Smooth muscle cell (in vitro differentiated cells): ENCODE measurements around the gene CETN3. TPM values are rescaled to one million over a fixed set of nuclear protein-coding genes. Genes with fewer than 3 reads are reported as not detected.

Experiments
- DNase-seq: peaks from one replicate; lab custom pipeline; 2025; ENCODE audit not compliant: unreplicated experiment; lab: John Stamatoyannopoulos, UW
- H2AFZ ChIP-seq: fragments of 200-600 bp; sonication (generic); 2 replicates; pipeline ENCODE4 v1.6.0; 2016; ENCODE audit warnings: antibody characterized with exemption, low read depth, mild to moderate bottlenecking
- H3F3A ChIP-seq: fragments of 200-600 bp; sonication (generic); 2 replicates; pipeline ENCODE4 v1.6.0; 2017; ENCODE audit warnings: antibody characterized with exemption, low read depth
- H3K27ac ChIP-seq: fragments of 200-600 bp; sonication (generic); 2 replicates; pipeline ENCODE4 v1.5.1; 2016; ENCODE audit warnings: low read depth, mild to moderate bottlenecking
- H3K27me3 ChIP-seq: fragments of 200-600 bp; sonication (generic); 2 replicates; pipeline ENCODE4 v1.6.1; 2016; ENCODE audit warnings: low read depth, mild to moderate bottlenecking
- H3K36me3 ChIP-seq: fragments of 200-600 bp; sonication (generic); 2 replicates; pipeline ENCODE4 v1.5.1; 2016; ENCODE audit warnings: low read depth
- H3K4me1 ChIP-seq: fragments of 200-600 bp; sonication (generic); 2 replicates; pipeline ENCODE4 v1.5.1; 2016; ENCODE audit warnings: low read depth
- H3K4me2 ChIP-seq: fragments of 200-600 bp; sonication (generic); 2 replicates; pipeline ENCODE4 v1.6.0; 2016; ENCODE audit warnings: mild to moderate bottlenecking
- H3K4me3 ChIP-seq: fragments of 200-600 bp; sonication (generic); 2 replicates; pipeline ENCODE4 v1.5.1; 2016; ENCODE audit warnings: mild to moderate bottlenecking
- H3K79me2 ChIP-seq: fragments of 200-600 bp; sonication (generic); 2 replicates; pipeline ENCODE4 v1.6.0; 2016; ENCODE audit warnings: low read depth, mild to moderate bottlenecking
- H3K9ac ChIP-seq: fragments of 200-600 bp; sonication (generic); 2 replicates; pipeline ENCODE4 v1.6.0; 2016; ENCODE audit warnings: low read depth
- H3K9me3 ChIP-seq: fragments of 200-600 bp; sonication (generic); replicated peaks from 2 replicates; pipeline ENCODE4 v1.5.1; 2016; ENCODE audit warnings: low read depth
- H4K20me1 ChIP-seq: fragments of 200-600 bp; sonication (generic); 2 replicates; pipeline ENCODE4 v1.6.0; 2016; ENCODE audit warnings: low read depth
- WGBS: methylation state at CpG from one replicate; pipeline ENCODE4 v1.1.7; 2016; ENCODE audit warnings: low lambda C conversion rate; 5-methylcytosine and 5-hydroxymethylcytosine counted together
- polyA plus RNA-seq: library from polyadenylated mRNA; unstranded; fragments of >200 nt; fragmentation: Nextera tagmentation; extraction: Ambion mirVana; gene quantifications from 2 replicates; pipeline ENCODE4 v1.2.1, GENCODE V29; 2016
- total RNA-seq: library from RNA; depleted of rRNA; stranded (reverse); fragments of >200 nt; gene quantifications from 2 replicates; pipeline ENCODE4 v1.2.3, GENCODE V29; 2014
- TF ChIP-seq, protein P1 (sequence below): fragments of 200-600 bp; sonication (generic); IDR thresholded peaks from 2 replicates; pipeline ENCODE4 v1.5.1; 2017; ENCODE audit warnings: borderline replicate concordance, mild to moderate bottlenecking, antibody characterized with exemption; ENCODE audit not compliant: insufficient read depth, poor library complexity, severe bottlenecking

Gene CETN3
- total and polyA plus RNA-seq, 2 experiments from 2014 or later: 28.7 to 32.0 TPM

GRCh38 chr5:90399251-90399650, 10.3 kb downstream of the CETN3 start:
- DNase-seq: no peak

GRCh38 chr5:90398726-90399125, 10.8 kb downstream of the CETN3 start:
- H3K36me3 ChIP-seq: peaks cover 8% of the 10 kb centered on the region
- H3K4me1 ChIP-seq: no peaks in the 10 kb centered on the region
- no peak overlapping the region for H3K4me3 ChIP-seq
- H3F3A ChIP-seq: no peaks in the 10 kb centered on the region
- H3K27me3 ChIP-seq: no peaks in the 10 kb centered on the region
- no peak overlapping the region for H3K9ac ChIP-seq
- H3K27ac ChIP-seq: no peak overlapping the region
- no peak overlapping the region for H3K4me2 ChIP-seq
- H2AFZ ChIP-seq: no peak overlapping the region
- TF ChIP-seq, protein P1, sequence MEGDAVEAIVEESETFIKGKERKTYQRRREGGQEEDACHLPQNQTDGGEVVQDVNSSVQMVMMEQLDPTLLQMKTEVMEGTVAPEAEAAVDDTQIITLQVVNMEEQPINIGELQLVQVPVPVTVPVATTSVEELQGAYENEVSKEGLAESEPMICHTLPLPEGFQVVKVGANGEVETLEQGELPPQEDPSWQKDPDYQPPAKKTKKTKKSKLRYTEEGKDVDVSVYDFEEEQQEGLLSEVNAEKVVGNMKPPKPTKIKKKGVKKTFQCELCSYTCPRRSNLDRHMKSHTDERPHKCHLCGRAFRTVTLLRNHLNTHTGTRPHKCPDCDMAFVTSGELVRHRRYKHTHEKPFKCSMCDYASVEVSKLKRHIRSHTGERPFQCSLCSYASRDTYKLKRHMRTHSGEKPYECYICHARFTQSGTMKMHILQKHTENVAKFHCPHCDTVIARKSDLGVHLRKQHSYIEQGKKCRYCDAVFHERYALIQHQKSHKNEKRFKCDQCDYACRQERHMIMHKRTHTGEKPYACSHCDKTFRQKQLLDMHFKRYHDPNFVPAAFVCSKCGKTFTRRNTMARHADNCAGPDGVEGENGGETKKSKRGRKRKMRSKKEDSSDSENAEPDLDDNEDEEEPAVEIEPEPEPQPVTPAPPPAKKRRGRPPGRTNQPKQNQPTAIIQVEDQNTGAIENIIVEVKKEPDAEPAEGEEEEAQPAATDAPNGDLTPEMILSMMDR: no peak
- H4K20me1 ChIP-seq: peaks cover 2% of the 10 kb centered on the region
- no peaks in the 10 kb centered on the region for H3K9me3 ChIP-seq
- no peaks in the 10 kb centered on the region for H3K79me2 ChIP-seq
- DNase-seq: no peak
- WGBS: 100% methylated on average over 2 of the region's 2 CpGs

More at GRCh38 chr5:90399251-90399650, 10.3 kb downstream of the CETN3 start:
- no peaks in the 10 kb centered on the region for H3K4me1 ChIP-seq
- H3F3A ChIP-seq: no peaks in the 10 kb centered on the region
- no peak overlapping the region for H3K4me2 ChIP-seq
- no peaks in the 10 kb centered on the region for H3K9me3 ChIP-seq
- TF ChIP-seq, protein P1: no peak
- WGBS: 84% methylated on average over 4 of the region's 4 CpGs
- peaks cover 2% of the 10 kb centered on the region for H4K20me1 ChIP-seq
- no peaks in the 10 kb centered on the region for H3K27me3 ChIP-seq
- no peak overlapping the region for H3K9ac ChIP-seq
- no peak overlapping the region for H2AFZ ChIP-seq
- no peak overlapping the region for H3K27ac ChIP-seq
- no peak overlapping the region for H3K4me3 ChIP-seq
- H3K36me3 ChIP-seq: peaks cover 8% of the 10 kb centered on the region
- H3K79me2 ChIP-seq: no peaks in the 10 kb centered on the region

DNA sequence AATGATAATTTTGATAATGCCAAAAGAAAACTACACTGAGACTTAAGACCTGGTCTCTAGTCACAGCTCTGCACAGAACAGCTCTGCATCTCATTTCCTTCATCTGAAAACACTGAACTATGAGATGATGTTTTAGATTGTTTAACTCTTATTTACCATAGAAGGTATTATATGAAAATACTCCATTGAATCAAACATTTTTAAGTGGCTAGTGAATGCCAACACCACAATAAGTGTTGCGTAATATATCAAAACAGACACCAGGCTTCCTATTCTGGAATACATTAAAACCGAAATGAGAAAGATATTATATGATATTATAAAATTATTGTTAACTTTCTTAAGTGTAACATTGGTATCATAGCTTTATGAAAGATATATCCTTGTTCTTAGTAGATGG, 14.6 kb downstream of the CETN3 start:
- 97% methylated on average over 2 of the region's 2 CpGs for WGBS
- Histone ChIP-seq H3K27ac (no peak overlapping the region), H3K4me2 (no peak overlapping the region), H4K20me1 (peaks cover 2% of the 10 kb centered on the region), H3K9me3 (no peaks in the 10 kb centered on the region), H3K4me3 (no peak overlapping the region), H3K79me2 (no peaks in the 10 kb centered on the region), H3F3A (no peaks in the 10 kb centered on the region), H3K36me3 (peaks cover 8% of the 10 kb centered on the region), H3K4me1 (no peaks in the 10 kb centered on the region), H3K27me3 (no peaks in the 10 kb centered on the region), H2AFZ (no peak overlapping the region), H3K9ac (no peak overlapping the region)
- no peak for DNase-seq
- TF ChIP-seq, protein P1: no peak

- H3K27me3 ChIP-seq: no peaks in the 10 kb centered on the region
- TF ChIP-seq, protein P1: no peak
- H3K79me2 ChIP-seq: no peaks in the 10 kb centered on the region
- H3K9me3 ChIP-seq: no peaks in the 10 kb centered on the region
- 51% methylated on average over 3 of the region's 3 CpGs for WGBS
- no peak overlapping the region for H3K4me3 ChIP-seq
- no peaks in the 10 kb centered on the region for H4K20me1 ChIP-seq
- no peaks in the 10 kb centered on the region for H3K36me3 ChIP-seq
- no peaks in the 10 kb centered on the region for H3F3A ChIP-seq
- H2AFZ ChIP-seq: no peak overlapping the region
- no peak overlapping the region for H3K4me2 ChIP-seq
- no peak overlapping the region for H3K9ac ChIP-seq
- DNase-seq: no peak
- H3K27ac ChIP-seq: no peak overlapping the region
- H3K4me1 ChIP-seq: no peaks in the 10 kb centered on the region
These were observed 18.6 kb downstream of the CETN3 start for GRCh38 chr5:90390928-90391327.
